K562 (cell line): Measurements from ENCODE around the gene GLP1R. TPM values are rescaled to one million over a fixed set of nuclear protein-coding genes. Genes with fewer than 3 reads are reported as not detected.
A peak's percentile ranks its signal among the peaks of the same experiment; 100 is the strongest.

Source experiments
- ATAC-seq: fragments of 200-7000 bp; cut with Tn5 transposase; 3 replicates; pipeline ENCODE4 v1.9.1; 2020; ENCODE audit warnings: moderate library complexity
- BruUV-seq: library from RNA; stranded (reverse); fragments of 400-500 nt; replicated peaks from 2 replicates; lab custom pipeline; 2021; lab: Mats Ljungman, UMichigan
- CTCF ChIA-PET: fragments of 300-600 bp; formaldehyde crosslinking; extraction: SDS; loops from one replicate; lab custom pipeline; 2021; ENCODE audit warnings: low intra/inter-chr PET ratio; lab: Yijun Ruan, JAX
- POLR2A ChIA-PET: fragments of 300-600, 350-650 bp; sonication (Branson Sonifier 250); formaldehyde crosslinking; extraction: SDS; loops from one replicate; lab custom pipeline; 2021; ENCODE audit warnings: antibody characterized with exemption, inconsistent platforms; lab: Yijun Ruan, JAX
- DNase-seq, 4 experiments: peaks; one replicate each; pipeline versions ENCODE4 v3.0.0 to v3.0.0-alpha.2; 2011 to 2018; ENCODE audit warnings: low spot score in 3 of 4, mixed read lengths in 3 of 4; ENCODE audit errors: extremely low read depth in 1 of 4
- FAIRE-seq: peaks from 2 replicates; lab custom pipeline; 2011; peaks lifted over from hg19 to GRCh38; lab: Jason Lieb, UNC
- H2AFZ ChIP-seq: 2 replicates; pipeline ENCODE4 v1.6.0; 2011; ENCODE audit warnings: low read depth, low read length, control low read depth, inconsistent platforms
- H3K27ac ChIP-seq: fragments of 200-600 bp; 3 replicates; pipeline ENCODE4 v1.8.0; 2011; ENCODE audit warnings: low read depth, mild to moderate bottlenecking, control low read depth, inconsistent platforms, low read length, moderate library complexity, mixed read lengths; ENCODE audit errors: extremely low read depth
- H3K27me3 ChIP-seq, 2 experiments: fragments of 300-600 bp in 1 of 2; 2 replicates in 1 of 2; 3 replicates in 1 of 2; pipeline versions ENCODE4 v1.6.0 to v1.8.0; 2011; ENCODE audit warnings: inconsistent platforms in 2 of 2, low read length in 2 of 2, mild to moderate bottlenecking in 1 of 2, mixed read lengths in 1 of 2, moderate library complexity in 1 of 2; ENCODE audit not compliant: control insufficient read depth in 2 of 2, insufficient read depth in 2 of 2
- H3K36me3 ChIP-seq: fragments of 300-600 bp; 3 replicates; pipeline ENCODE4 v1.8.0; 2011; ENCODE audit warnings: mild to moderate bottlenecking, low read length, inconsistent platforms; ENCODE audit not compliant: control insufficient read depth, insufficient read depth
- H3K4me1 ChIP-seq, 2 experiments: fragments of 200-600 bp in 1 of 2; replicated peaks in 1 of 2; 2 replicates in 1 of 2; 3 replicates in 1 of 2; pipeline versions ENCODE4 v1.5.1 to v1.8.0; 2011; ENCODE audit warnings: inconsistent platforms in 2 of 2, low read length in 2 of 2, mild to moderate bottlenecking in 1 of 2, mixed read lengths in 1 of 2, moderate library complexity in 1 of 2; ENCODE audit not compliant: control insufficient read depth in 2 of 2, insufficient read depth in 2 of 2
- H3K4me2 ChIP-seq: 2 replicates; pipeline ENCODE4 v1.6.1; 2011; ENCODE audit warnings: low read length, control low read depth, inconsistent platforms, mixed read lengths; ENCODE audit not compliant: insufficient read depth
- H3K4me3 ChIP-seq: fragments of 200-600 bp; sonication (generic), shearing (Covaris generic); 2 replicates; pipeline ENCODE4 v1.5.1; 2016; ENCODE audit warnings: control low read depth, inconsistent platforms
- H3K79me2 ChIP-seq: fragments of 200-600 bp; 3 replicates; pipeline ENCODE4 v1.8.0; 2011; ENCODE audit warnings: low read length, inconsistent platforms; ENCODE audit not compliant: control insufficient read depth, insufficient read depth
- H3K9ac ChIP-seq, 2 experiments: 2 replicates each; pipeline versions ENCODE4 v1.6.0 to v1.6.1; 2011; ENCODE audit warnings: low read depth in 2 of 2, low read length in 2 of 2, control low read depth in 1 of 2, inconsistent platforms in 1 of 2, mild to moderate bottlenecking in 1 of 2, mixed read lengths in 1 of 2; ENCODE audit not compliant: insufficient read depth in 1 of 2
- H3K9me1 ChIP-seq: one replicate; pipeline ENCODE4 v1.6.0; 2011; ENCODE audit warnings: inconsistent platforms, mild to moderate bottlenecking, low read length, moderate library complexity; ENCODE audit not compliant: control insufficient read depth, insufficient read depth
- H3K9me3 ChIP-seq: replicated peaks from 2 replicates; pipeline ENCODE4 v1.5.1; 2011; ENCODE audit warnings: low read depth, low read length, inconsistent platforms; ENCODE audit not compliant: control insufficient read depth, insufficient read depth
- H4K20me1 ChIP-seq: replicated peaks from 2 replicates; pipeline ENCODE4 v1.6.1; 2011; ENCODE audit warnings: low read length, inconsistent platforms, mixed read lengths; ENCODE audit not compliant: control insufficient read depth, insufficient read depth
- LEF1 ChIP-seq: fragments of 450-650 bp; IDR thresholded peaks from 2 replicates; pipeline ENCODE4 v1.6.1; 2016; ENCODE audit warnings: mild to moderate bottlenecking
- NUFIP1 ChIP-seq: fragments of 450-650 bp; IDR thresholded peaks from 2 replicates; pipeline ENCODE4 v1.6.1; 2018; ENCODE audit not compliant: partially characterized antibody
- PHF8 ChIP-seq: fragments of 200-600 bp; sonication (generic); IDR thresholded peaks from 2 replicates; pipeline ENCODE4 v1.6.1; 2012; ENCODE audit warnings: mixed run types, mild to moderate bottlenecking, inconsistent platforms, low read length, moderate library complexity, borderline replicate concordance
- XRCC3 ChIP-seq: fragments of 450-650 bp; IDR thresholded peaks from 2 replicates; pipeline ENCODE4 v1.6.1; 2017; ENCODE audit warnings: mild to moderate bottlenecking, moderate library complexity
- ZNF668 ChIP-seq: fragments of 250-450 bp; sonication (Bioruptor Pico); IDR thresholded peaks from 2 replicates; pipeline ENCODE4 v1.8.0; 2022; ENCODE audit warnings: mild to moderate bottlenecking, inconsistent platforms
- WGBS: fragments of 100-300 bp; shearing (Covaris generic); methylation state at CpG from one replicate; pipeline ENCODE4 v1.1.6; 2016; ENCODE audit warnings: low coverage, mixed read lengths; ENCODE audit not compliant: insufficient coverage; ENCODE audit errors: missing lambda C conversion rate; 5-methylcytosine and 5-hydroxymethylcytosine counted together
- in situ Hi-C: fragments of 300-500 bp; cut with MboI; formaldehyde crosslinking; loops from 4 replicates; pipeline ENCODE4 v1.15.0; 2018; ENCODE audit warnings: inconsistent platforms, mixed read lengths
- intact Hi-C: fragments of 100-400 bp; cut with micrococcal nuclease; formaldehyde crosslinking; loops from 2 replicates; pipeline ENCODE4 v1.14.2; 2022
- polyA plus RNA-seq, 8 experiments: library from polyadenylated mRNA; depleted of rRNA in 4 of 8; stranded (reverse) in 5 of 8; unstranded in 3 of 8; fragments of >200 nt; fragmentation: Nextera tagmentation in 2 of 8; fragmentation: Illumina TruSeq in 1 of 8; extraction: Ambion mirVana in 2 of 8; extraction: Trizol in 1 of 8; gene quantifications; 2 replicates each; pipeline versions ENCODE4 v1.2.1 to v1.2.3, GENCODE V29; 2011 to 2014; ENCODE audit warnings: inconsistent platforms in 1 of 8, missing spikeins in 1 of 8
- total RNA-seq, 7 experiments: library from RNA; depleted of rRNA in 6 of 7; stranded (reverse); fragments of >200 nt in 6 of 7; fragmentation: Illumina TruSeq in 2 of 7; extraction: Trizol in 2 of 7; gene quantifications; 2 replicates each; pipeline versions ENCODE4 v1.2.1 to v1.2.3, GENCODE V29; 2011 to 2021; ENCODE audit warnings: low replicate concordance in 1 of 7

Gene GLP1R
- total and polyA plus RNA-seq, 9 of the 15 experiments (the other 6 are each of a cell fraction or from before 2014, with no cell fraction given): not detected

DNA sequence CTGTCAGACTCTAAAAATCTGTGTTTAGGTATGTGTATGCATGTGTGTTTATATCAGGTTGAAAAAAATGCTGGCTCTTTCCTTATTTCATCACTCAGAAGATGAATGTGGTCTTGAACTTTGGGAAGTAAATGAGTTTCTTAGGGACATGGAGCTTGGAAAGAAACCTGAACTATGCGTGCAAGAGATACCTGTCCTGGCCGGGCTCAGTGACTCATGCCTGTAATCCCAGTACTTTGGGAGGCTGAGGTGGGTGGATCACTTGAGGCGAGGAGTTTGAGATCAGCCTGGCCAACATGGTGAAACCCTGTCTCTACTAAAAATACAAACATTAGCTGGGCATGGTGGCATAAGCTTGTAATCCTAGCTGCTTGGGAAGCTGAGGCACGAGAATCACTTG is 4.4 kb upstream of the GLP1R start:
- ATAC-seq (no peak), DNase-seq (no peak), FAIRE-seq (peak; percentile 11)
- Histone ChIP-seq H3K9me1 (no peaks in the 10 kb centered on the region), H2AFZ (no peak overlapping the region), H3K27me3 (peaks cover 51 to 91% of the 10 kb centered on the region in 2 experiments), H4K20me1 (0 out of 2 replicates have a peak, but pooled peaks cover 13% of the 10 kb centered on the region), H3K36me3 (no peaks in the 10 kb centered on the region), H3K9me3 (no peaks in the 10 kb centered on the region), H3K4me1 (peaks cover 0 to 9% of the 10 kb centered on the region in 2 experiments; a peak in 1 of 5 replicates), H3K9ac (no peak overlapping the region), H3K4me3 (no peak overlapping the region), H3K27ac (no peak overlapping the region), H3K79me2 (no peaks in the 10 kb centered on the region), H3K4me2 (no peak overlapping the region)
- intact Hi-C loops: no loop called here
- BruUV-seq: no TSS peak
- POLR2A ChIA-PET: interaction anchor here (1.1 to 1.4 kb wide), 2 partner anchors 10 to 12 kb away, joined by 3 to 4 read pairs; no protein-coding TSS in a partner anchor
- 0% methylated on average over 4 of the region's 4 CpGs for WGBS
- CTCF ChIA-PET: no interaction called here
- in situ Hi-C loops: no loop called here
- TF ChIP-seq XRCC3 (no peak), NUFIP1 (no peak)

DNA sequence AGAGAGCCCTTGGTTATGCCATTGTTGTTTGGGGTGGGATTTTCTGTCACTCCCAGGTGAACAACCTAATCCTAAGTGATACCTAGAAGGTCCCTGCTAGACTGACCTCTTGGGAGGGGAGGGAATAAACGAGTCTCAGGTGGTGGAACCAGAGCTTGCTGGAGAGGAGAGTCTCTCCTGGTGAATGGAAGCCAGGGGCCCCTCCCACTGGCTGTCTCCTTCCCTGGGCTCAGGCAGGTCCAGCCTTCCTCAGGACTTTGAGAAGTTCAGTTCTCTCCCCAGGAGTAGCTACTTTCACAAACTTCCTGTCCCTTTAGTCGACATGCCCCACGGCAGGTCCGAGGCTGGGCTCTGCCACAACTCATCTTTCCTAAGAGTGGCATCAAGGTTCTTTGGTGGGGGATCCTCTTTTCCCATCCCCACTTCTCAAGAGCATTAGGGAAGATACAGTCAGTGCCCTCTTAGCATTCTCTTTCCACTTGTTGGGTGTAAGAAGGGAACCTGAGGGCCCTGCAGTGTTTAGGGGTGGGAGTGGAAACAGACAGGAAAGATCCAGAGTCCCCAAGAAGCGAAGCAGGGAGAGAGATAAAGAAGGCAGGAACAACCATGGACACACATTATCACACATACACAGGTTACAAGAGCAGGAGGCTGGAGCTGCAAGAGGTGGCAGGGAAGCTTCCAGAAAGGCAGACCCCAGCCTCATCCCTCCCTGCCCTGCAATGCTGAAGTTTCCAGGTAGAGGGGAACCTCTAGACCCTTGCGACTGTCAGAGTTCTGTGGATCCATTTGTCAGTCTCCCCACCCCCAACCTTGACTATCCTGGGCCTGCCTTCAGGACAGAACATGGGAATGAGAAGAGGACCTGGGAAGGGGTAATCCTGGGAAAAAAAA is 900 bp upstream of the GLP1R start:
- in situ Hi-C loops: no loop called here

More for the DNA sequence above, 900 bp upstream of the GLP1R start:
- no peaks in the 10 kb centered on the region for H3K9me3 ChIP-seq
- H3K4me2 ChIP-seq: no peak overlapping the region
- WGBS: 0% methylated on average over 6 of the region's 6 CpGs
- no peak overlapping the region for H3K9ac ChIP-seq
- ATAC-seq (no peak), DNase-seq (no peak), FAIRE-seq (no peak)
- no peaks in the 10 kb centered on the region for H3K36me3 ChIP-seq
- H3K4me1 ChIP-seq: peaks cover 0 to 9% of the 10 kb centered on the region in 2 experiments; a peak in 1 of 5 replicates
- H3K9me1 ChIP-seq: no peaks in the 10 kb centered on the region
- no peak overlapping the region for H2AFZ ChIP-seq
- BruUV-seq: no TSS peak
- intact Hi-C loops: no loop called here
- TF ChIP-seq LEF1 (no peak), PHF8 (no peak), ZNF668 (CRISPR knock-in tag) (no peak)
- no peaks in the 10 kb centered on the region for H3K79me2 ChIP-seq
- peaks cover 45 to 87% of the 10 kb centered on the region in 2 experiments for H3K27me3 ChIP-seq
- no peak overlapping the region for H3K4me3 ChIP-seq
- peaks cover 23% of the 10 kb centered on the region for H4K20me1 ChIP-seq
- CTCF ChIA-PET: no interaction called here
- POLR2A ChIA-PET: interaction anchor here (0.6 to 0.8 kb wide), 3 partner anchors 11 to 72 kb away, joined by 3 read pairs; no protein-coding TSS in a partner anchor
- no peak overlapping the region for H3K27ac ChIP-seq
